Stimulated activated CD4-positive, alpha-beta T cell treated with anti-CD3 and anti-CD28 coated beads, TNF-alpha, amount 100 ng/mL, for 24 hours (primary cell): Measurements from ENCODE around the gene ATP5F1B.

ENCODE experiments used
- DNase-seq, 3 experiments: peaks; one replicate each; pipeline ENCODE4 v3.0.0-alpha.2; 2020; ENCODE audit warnings: low read depth in 3 of 3

The ATP5F1B gene

DNA sequence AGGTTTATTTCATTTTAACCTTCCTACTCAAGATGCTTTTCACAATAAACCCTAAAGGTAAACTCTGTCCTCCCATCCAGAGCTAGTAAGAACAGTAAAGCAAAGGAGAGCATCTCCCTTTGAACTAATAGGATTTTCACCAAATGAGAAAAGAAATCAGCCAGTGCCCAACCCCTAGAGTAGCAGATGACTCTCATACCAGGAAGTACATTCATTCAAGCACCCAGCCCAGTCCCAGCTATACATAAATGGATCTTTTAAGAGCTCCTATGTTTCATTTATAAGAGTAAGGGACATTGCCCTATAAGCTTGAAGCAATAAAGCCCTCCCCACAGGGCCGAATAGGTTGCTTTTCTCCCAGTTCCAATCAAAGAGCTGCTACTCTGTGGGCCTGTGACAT lies 23.2 kb downstream of the ATP5F1B start:
- no peak for DNase-seq

DNA sequence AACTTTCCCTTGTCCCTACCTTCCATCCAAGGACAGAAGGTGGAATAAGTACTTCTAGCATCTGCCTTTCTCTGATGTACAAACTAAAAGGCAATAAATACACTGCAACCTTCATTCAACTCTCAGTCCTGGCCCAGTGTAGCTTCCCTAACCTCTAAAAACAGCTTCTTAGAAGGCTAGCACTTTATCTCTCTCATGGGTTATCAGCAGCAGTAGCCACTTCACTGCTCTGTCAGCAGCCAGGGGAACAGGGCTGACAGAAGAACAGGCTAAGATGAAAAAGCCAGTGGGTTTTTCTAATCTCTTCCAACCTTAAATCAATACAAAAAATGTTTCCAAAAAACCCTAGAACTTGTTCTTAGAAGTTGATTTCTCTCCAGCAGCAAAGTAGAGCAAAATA lies 28.9 kb downstream of the ATP5F1B start:
- DNase-seq: no peak

DNA sequence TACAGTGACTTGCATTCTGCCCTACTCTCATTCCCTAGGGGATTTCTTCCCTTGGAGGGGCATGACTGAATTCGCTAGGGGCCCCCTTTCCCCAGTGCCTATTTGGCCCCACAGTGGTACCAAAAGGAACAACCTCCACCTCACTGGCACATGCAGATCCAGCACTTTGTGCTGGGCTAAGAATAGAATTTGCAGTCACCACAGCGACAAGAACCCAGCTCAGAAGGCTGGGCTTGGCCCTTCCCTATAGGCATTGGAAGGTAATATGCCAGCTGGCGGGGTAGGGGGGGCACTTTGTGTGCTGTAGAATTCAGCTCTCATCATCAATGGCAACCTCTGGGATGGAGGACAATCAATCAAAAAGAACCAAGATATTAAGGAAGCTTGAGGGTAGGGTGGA lies 29.5 kb downstream of the ATP5F1B start:
- no peak for DNase-seq

- DNase-seq: no peak
These were observed 31.2 kb downstream of the ATP5F1B start for GRCh38 chr12:56614627-56615026.

- DNase-seq: no peak
These were observed 41.4 kb downstream of the ATP5F1B start for GRCh38 chr12:56604355-56604754.

DNA sequence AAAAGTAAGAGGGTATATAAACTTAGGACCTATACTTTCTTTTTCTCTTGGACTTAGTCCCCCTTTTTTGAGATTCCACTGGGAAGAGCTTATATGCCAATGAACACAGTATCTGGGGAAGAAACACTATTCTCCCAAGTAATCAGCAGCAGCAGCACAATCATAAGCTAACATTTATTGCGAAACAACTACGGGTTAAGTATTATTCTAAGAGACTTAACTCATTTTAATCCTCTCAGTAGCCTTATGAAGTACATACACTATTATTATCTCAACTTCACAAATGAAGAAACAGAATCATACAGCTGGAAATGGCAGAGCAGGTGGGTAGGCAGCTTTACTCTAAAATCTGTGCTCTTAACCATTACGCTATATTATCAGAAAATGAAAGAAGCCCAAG lies 43.5 kb downstream of the ATP5F1B start:
- DNase-seq: no peak

- peak in 1 of 3 experiments; percentile 18 for DNase-seq
These were observed 44.3 kb downstream of the ATP5F1B start for GRCh38 chr12:56601503-56601902.

- no peak for DNase-seq
These were observed 45.0 kb downstream of the ATP5F1B start for GRCh38 chr12:56600753-56601152.

DNA sequence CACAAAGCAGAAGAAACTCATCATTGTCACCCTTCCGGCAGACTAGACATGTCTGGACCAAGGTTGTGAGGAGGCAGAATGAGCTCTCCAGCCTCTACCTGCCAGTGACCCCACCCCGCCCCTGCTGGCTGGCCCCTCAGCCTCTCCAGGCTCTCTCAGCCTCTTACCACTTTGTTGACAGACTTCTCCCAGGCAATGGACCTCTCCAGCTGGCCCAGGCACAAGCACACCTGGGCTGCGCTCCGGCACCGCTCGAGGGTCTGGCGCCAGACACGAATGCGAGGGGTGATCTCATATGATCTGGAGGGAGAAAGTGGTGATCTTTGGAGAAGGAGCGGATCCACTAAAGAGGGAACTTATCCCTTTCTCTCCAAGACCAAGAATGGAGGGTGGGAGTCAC lies 46.0 kb downstream of the ATP5F1B start:
- no peak for DNase-seq

DNA sequence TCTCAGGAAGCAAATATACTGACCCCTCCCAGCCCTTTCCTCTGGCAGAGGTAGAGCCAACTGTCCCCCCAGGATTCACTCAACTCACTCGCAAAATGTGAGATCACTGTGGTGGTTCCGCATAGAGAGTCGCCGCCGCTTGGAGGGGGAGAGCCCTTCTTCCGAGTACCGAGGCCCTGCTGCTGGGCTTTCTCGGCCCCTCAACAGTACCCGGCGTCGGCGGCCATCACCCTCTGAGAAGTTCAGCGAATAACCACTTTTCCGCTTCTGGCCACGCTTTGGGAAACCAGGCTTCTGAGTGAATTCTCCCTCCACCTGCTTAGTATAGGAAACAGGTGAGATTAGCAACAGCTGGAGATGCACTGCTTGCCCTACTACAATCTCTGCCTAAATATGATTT lies 46.7 kb downstream of the ATP5F1B start:
- no peak for DNase-seq

DNA sequence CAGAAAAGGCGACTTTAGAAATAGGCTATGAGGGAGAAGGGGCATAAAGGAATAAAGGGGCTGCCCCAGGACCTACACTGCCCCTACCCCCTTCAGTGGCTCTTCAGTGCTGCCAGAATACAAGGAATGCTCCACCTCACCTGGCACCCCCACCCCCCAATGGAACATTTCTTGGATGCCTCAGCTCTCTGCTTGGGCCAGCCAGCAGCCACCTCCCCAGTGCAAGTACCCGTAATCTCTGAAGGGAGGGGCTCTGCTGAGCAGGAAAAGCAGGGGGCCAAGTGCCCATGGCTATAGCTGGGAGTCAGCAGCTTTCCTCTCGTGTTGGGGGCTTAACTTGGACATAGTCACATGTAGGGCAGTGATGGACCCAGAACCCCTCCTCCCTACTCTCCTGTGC lies 49.0 kb downstream of the ATP5F1B start:
- no peak for DNase-seq

GRCh38 chr12:56593909-56594621 lies 51.7 kb downstream of the ATP5F1B start:
- peak; percentile 25 to 45 (median 44) for DNase-seq

- no peak for DNase-seq
These were observed 53.8 kb downstream of the ATP5F1B start for GRCh38 chr12:56591961-56592360.

DNA sequence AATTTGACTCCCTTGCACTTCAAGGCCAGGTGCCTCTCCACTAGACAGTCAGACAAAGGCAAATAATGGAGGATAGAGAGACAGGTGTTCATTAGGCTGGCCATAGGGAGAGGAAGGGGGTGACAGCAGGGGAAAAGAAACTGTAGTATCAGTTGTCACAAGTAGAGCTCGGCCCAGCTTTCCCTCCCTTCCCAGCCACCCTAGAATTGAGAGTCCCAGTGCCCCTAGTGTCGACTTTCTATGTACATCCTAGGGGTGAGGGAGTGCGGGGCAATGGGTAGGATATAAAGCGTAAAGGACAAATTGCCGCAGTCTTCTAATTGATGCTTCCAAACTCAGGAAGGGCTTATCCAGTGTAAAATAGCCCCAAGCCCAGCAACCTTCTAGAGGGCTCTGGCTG lies 54.7 kb downstream of the ATP5F1B start:
- no peak for DNase-seq

GRCh38 chr12:56590237-56590830 lies 55.5 kb downstream of the ATP5F1B start:
- no peak for DNase-seq

DNA sequence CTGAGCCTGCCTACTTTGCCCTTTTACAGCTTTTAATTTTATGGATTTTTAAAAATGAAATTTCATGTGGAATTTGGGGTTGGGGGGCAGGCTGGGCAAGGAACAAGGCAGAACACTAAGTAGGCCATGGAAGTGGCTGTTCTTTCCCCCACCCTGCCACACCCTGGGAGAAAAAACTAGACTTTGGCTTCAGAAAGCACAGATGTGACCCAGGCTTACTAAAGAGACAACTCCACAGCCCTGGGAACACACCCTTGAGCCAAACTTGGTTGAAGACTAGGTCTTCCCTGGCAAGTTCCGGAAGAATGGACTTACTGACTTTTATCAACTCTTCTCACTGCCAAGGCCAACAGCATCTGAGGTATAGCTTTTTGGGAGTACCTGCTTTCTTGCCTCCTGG lies 56.0 kb downstream of the ATP5F1B start:
- DNase-seq: no peak
